Measurements from ENCODE around the gene LRMDA.
A peak's percentile ranks its signal among the peaks of the same experiment; 100 is the strongest.

- TF ChIP-seq CTCF (IDR thresholded peaks at IDR 0.05; ENCODE audit: control extremely low read depth in 1 of 3, insufficient read depth in 1 of 3, low read depth in 1 of 3, low read length in 3 of 3) (peak in 1 of 3 experiments; percentile 27; a peak in 1 of 4 replicates), ATF2 (IDR thresholded peaks at IDR 0.05; ENCODE audit: low read length) (no peak), CHD2 (IDR thresholded peaks at IDR 0.05; ENCODE audit: low read length) (no peak), SIN3A (conservative IDR thresholded peaks at IDR 0.05 in 1 of 2, IDR thresholded peaks at IDR 0.05 in 1 of 2; ENCODE audit: low read depth in 1 of 2, low read length in 2 of 2) (no peak), YY1 (IDR thresholded peaks at IDR 0.05; ENCODE audit: low read depth, low read length) (no peak), PHF8 (conservative IDR thresholded peaks at IDR 0.05; ENCODE audit: low read depth, low read length) (no peak), E2F6 (IDR thresholded peaks at IDR 0.05) (no peak), RAD21 (IDR thresholded peaks at IDR 0.05 in 1 of 2, conservative IDR thresholded peaks at IDR 0.05 in 1 of 2; ENCODE audit: low read depth in 2 of 2, low read length in 2 of 2) (peak in 1 of 2 experiments; percentile 27; a peak in 2 of 4 replicates), POLR2AphosphoS5 (IDR thresholded peaks at IDR 0.05; ENCODE audit: low read depth, low read length) (no peak), EP300 (IDR thresholded peaks at IDR 0.05; ENCODE audit: borderline replicate concordance in 1 of 2, low read depth in 2 of 2, low read length in 2 of 2) (no peak)
These were observed 60.9 kb downstream of the LRMDA start for GRCh38 chr10:75492173-75492925.
